ENCODE results near the gene UGT2B7. TPM values are rescaled to one million over a fixed set of nuclear protein-coding genes. Genes with fewer than 3 reads are reported as not detected.

The UGT2B7 gene
- total RNA-seq, 2 experiments from 2014 or later = not detected

DNA sequence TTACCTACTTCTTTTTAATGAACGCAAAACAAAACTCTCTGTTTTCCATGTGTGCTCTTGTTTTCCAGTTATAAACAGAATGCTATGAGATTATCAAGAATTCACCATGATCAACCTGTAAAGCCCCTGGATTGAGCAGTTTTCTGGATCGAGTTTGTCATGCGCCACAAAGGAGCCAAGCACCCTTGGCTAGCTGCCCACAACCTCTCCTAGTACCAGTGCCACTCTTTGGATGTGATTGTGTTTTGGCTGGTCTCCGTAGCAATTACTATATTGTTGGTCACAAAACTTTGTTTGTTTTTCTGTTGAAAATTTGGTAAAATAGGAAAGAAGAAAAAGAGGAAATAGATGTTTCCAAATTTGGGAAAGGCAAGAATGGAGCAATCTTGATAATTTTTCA lies 51.1 kb downstream of the UGT2B7 start:
- no peak overlapping the region for H3K4me3 ChIP-seq (ENCODE audit: low read depth, low read length, poor library complexity, severe bottlenecking)
- no peak for TF ChIP-seq EZH2phosphoT487 (IDR thresholded peaks at IDR 0.05; ENCODE audit: borderline replicate concordance, low read depth, low read length)
- TF ChIP-seq, protein P1, sequence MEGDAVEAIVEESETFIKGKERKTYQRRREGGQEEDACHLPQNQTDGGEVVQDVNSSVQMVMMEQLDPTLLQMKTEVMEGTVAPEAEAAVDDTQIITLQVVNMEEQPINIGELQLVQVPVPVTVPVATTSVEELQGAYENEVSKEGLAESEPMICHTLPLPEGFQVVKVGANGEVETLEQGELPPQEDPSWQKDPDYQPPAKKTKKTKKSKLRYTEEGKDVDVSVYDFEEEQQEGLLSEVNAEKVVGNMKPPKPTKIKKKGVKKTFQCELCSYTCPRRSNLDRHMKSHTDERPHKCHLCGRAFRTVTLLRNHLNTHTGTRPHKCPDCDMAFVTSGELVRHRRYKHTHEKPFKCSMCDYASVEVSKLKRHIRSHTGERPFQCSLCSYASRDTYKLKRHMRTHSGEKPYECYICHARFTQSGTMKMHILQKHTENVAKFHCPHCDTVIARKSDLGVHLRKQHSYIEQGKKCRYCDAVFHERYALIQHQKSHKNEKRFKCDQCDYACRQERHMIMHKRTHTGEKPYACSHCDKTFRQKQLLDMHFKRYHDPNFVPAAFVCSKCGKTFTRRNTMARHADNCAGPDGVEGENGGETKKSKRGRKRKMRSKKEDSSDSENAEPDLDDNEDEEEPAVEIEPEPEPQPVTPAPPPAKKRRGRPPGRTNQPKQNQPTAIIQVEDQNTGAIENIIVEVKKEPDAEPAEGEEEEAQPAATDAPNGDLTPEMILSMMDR (conservative IDR thresholded peaks at IDR 0.05; ENCODE audit: low read length) = no peak
- H3K4me2 ChIP-seq (ENCODE audit: low read length) = no peak overlapping the region
- no peaks in the 10 kb centered on the region for H4K20me1 ChIP-seq (ENCODE audit: insufficient read depth, low read length)
- H3K4me1 ChIP-seq (ENCODE audit: insufficient read depth, low read length, poor library complexity, severe bottlenecking) = no peaks in the 10 kb centered on the region
- no TSS peak for BruUV-seq (replicated peaks)
- DNase-seq (ENCODE audit: low spot score) = no peak
- ChIA-PET POLR2A (no interaction called here), CTCF (ENCODE audit: unreplicated experiment) (no interaction called here)
- no peak overlapping the region for H2AFZ ChIP-seq (ENCODE audit: low read length)
- no peaks in the 10 kb centered on the region for H3K9me3 ChIP-seq (ENCODE audit: low read length)
- H3K79me2 ChIP-seq (ENCODE audit: insufficient read depth, low read depth, low read length) = no peaks in the 10 kb centered on the region
- no peak overlapping the region for H3K27ac ChIP-seq (ENCODE audit: low read depth, low read length, poor library complexity, severe bottlenecking)
- intact Hi-C loops (cut with micrococcal nuclease; ENCODE audit: unreplicated experiment) = no loop called here
- no peaks in the 10 kb centered on the region for H3K36me3 ChIP-seq (ENCODE audit: insufficient read depth, low read length)
- no peaks in the 10 kb centered on the region for H3K9me2 ChIP-seq (ENCODE audit: insufficient read depth, low read length)

DNA sequence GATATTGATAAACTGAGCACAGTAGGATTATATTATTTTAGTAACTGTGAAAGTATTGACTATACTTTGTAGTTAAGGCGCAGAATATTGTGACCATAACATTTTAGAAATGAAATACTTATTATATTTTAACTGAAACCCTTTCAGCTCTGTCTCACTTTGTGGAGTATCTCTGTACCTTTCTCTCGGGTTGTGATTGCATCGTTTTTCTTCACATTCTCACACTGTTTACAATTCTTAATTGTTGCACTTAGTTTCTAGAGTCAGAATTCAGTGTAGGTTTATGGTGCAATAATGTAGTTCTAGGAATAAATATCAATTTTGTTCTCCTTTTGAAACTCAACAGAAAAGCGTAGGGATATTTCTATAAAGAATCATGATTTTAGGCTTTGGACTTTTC lies 57.7 kb downstream of the UGT2B7 start:
- no peaks in the 10 kb centered on the region for H3K79me2 ChIP-seq (ENCODE audit: insufficient read depth, low read depth, low read length)
- H4K20me1 ChIP-seq (ENCODE audit: insufficient read depth, low read length) = no peaks in the 10 kb centered on the region
- H3K4me1 ChIP-seq (ENCODE audit: insufficient read depth, low read length, poor library complexity, severe bottlenecking) = no peaks in the 10 kb centered on the region
- no TSS peak for BruUV-seq (replicated peaks)
- no peak for DNase-seq (ENCODE audit: low spot score)
- ChIA-PET CTCF (ENCODE audit: unreplicated experiment) (no interaction called here), POLR2A (no interaction called here)
- H3K4me3 ChIP-seq (ENCODE audit: low read depth, low read length, poor library complexity, severe bottlenecking) = no peak overlapping the region
- H3K27ac ChIP-seq (ENCODE audit: low read depth, low read length, poor library complexity, severe bottlenecking) = no peak overlapping the region
- no peak for TF ChIP-seq EZH2phosphoT487 (IDR thresholded peaks at IDR 0.05; ENCODE audit: borderline replicate concordance, low read depth, low read length)
- TF ChIP-seq, protein P1 (conservative IDR thresholded peaks at IDR 0.05; ENCODE audit: low read length) = no peak
- intact Hi-C loops (cut with micrococcal nuclease; ENCODE audit: unreplicated experiment) = no loop called here
- H2AFZ ChIP-seq (ENCODE audit: low read length) = no peak overlapping the region
- H3K9me3 ChIP-seq (ENCODE audit: low read length) = no peaks in the 10 kb centered on the region
- no peaks in the 10 kb centered on the region for H3K36me3 ChIP-seq (ENCODE audit: insufficient read depth, low read length)
- H3K9me2 ChIP-seq (ENCODE audit: insufficient read depth, low read length) = no peaks in the 10 kb centered on the region
- no peak overlapping the region for H3K4me2 ChIP-seq (ENCODE audit: low read length)

DNA sequence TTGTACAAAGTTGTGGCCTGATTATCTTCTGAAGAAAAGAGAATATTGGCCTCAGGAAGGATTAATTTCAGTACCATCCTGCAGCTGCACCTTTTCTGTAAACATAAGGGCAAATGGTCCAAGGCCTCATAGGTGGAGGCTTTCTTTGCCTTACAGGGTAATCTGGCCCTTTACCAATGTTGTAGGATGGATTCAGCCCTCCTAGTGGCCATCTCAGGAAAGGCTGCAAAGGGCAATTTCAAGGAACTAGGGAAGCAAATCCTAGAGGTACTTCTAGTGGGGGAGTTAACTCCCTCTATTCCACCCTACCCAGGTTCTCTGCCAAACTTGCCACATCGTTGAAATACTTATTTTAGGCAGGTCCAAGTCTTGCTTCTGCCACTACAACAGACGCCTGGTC lies 60.6 kb downstream of the UGT2B7 start:
- no peak for TF ChIP-seq EZH2phosphoT487 (IDR thresholded peaks at IDR 0.05; ENCODE audit: borderline replicate concordance, low read depth, low read length)
- TF ChIP-seq, protein P1 (conservative IDR thresholded peaks at IDR 0.05; ENCODE audit: low read length) = 0 out of 2 replicates have a peak, but pooled peaks have one; percentile 25
- no peak for DNase-seq (ENCODE audit: low spot score)
- no peak overlapping the region for H2AFZ ChIP-seq (ENCODE audit: low read length)
- intact Hi-C loops (cut with micrococcal nuclease; ENCODE audit: unreplicated experiment) = no loop called here
- POLR2A ChIA-PET = no interaction called here
- no peaks in the 10 kb centered on the region for H3K9me3 ChIP-seq (ENCODE audit: low read length)
- CTCF ChIA-PET (ENCODE audit: unreplicated experiment) = no interaction called here
- H4K20me1 ChIP-seq (ENCODE audit: insufficient read depth, low read length) = no peaks in the 10 kb centered on the region
- H3K36me3 ChIP-seq (ENCODE audit: insufficient read depth, low read length) = no peaks in the 10 kb centered on the region
- no peaks in the 10 kb centered on the region for H3K79me2 ChIP-seq (ENCODE audit: insufficient read depth, low read depth, low read length)
- H3K4me1 ChIP-seq (ENCODE audit: insufficient read depth, low read length, poor library complexity, severe bottlenecking) = no peaks in the 10 kb centered on the region
- no peaks in the 10 kb centered on the region for H3K9me2 ChIP-seq (ENCODE audit: insufficient read depth, low read length)
- no TSS peak for BruUV-seq (replicated peaks)
- H3K27ac ChIP-seq (ENCODE audit: low read depth, low read length, poor library complexity, severe bottlenecking) = no peak overlapping the region
- no peak overlapping the region for H3K4me3 ChIP-seq (ENCODE audit: low read depth, low read length, poor library complexity, severe bottlenecking)
- no peak overlapping the region for H3K4me2 ChIP-seq (ENCODE audit: low read length)

Other genes starting within 250 kb of the UGT2B7 start
- gene UGT2A3, start 144.7 kb upstream of the UGT2B7 start, total RNA-seq (2014; rRNA removed; shearing (Covaris generic)) = not detected in 2 replicates
- gene UGT2A3, start 144.7 kb upstream of the UGT2B7 start, total RNA-seq (2022) = not detected in 2 replicates
- not detected in 2 replicates for gene UGT2B11, start 118.3 kb downstream of the UGT2B7 start, total RNA-seq (2014; rRNA removed; shearing (Covaris generic))
- not detected in 2 replicates for gene UGT2B11, start 118.3 kb downstream of the UGT2B7 start, total RNA-seq (2022)
- gene UGT2B28, start 184.0 kb downstream of the UGT2B7 start, total RNA-seq (2014; rRNA removed; shearing (Covaris generic)) = not detected in 2 replicates
- gene UGT2B28, start 184.0 kb downstream of the UGT2B7 start, total RNA-seq (2022) = not detected in 2 replicates

Data from OCI-LY7 (cell line).